ENCODE results near the gene SAXO1. TPM values are rescaled to one million over a fixed set of nuclear protein-coding genes. Genes with fewer than 3 reads are reported as not detected.
A peak's percentile ranks its signal among the peaks of the same experiment; 100 is the strongest.

SAXO1 gene
- total RNA-seq, 1 experiment from 2014 or later, result 0.20 TPM

- no peaks in the 10 kb centered on the region for H3K36me3 ChIP-seq (ENCODE audit: control insufficient read depth, insufficient read depth, low read length)
- no peak overlapping the region for H3K4me3 Mint-ChIP-seq (ENCODE audit: unreplicated experiment)
- BruUV-seq (replicated peaks), result no TSS peak
- H3K4me1 Mint-ChIP-seq (ENCODE audit: low read depth, unreplicated experiment), result no peaks in the 10 kb centered on the region
- H3K4me3 ChIP-seq (ENCODE audit: low read depth, low read length), result no peak overlapping the region
- no peaks in the 10 kb centered on the region for H3K27me3 Mint-ChIP-seq (ENCODE audit: insufficient read depth, unreplicated experiment)
- intact Hi-C loops (cut with micrococcal nuclease; ENCODE audit: unreplicated experiment), result no loop called here
- H3K27me3 ChIP-seq (replicated peaks; ENCODE audit: control insufficient read depth, insufficient read depth, low read length), result no peaks in the 10 kb centered on the region
- ChIA-PET CTCF (no interaction called here), POLR2A (no interaction called here)
- H3K27ac Mint-ChIP-seq (ENCODE audit: unreplicated experiment), result no peak overlapping the region
- H3K4me1 ChIP-seq, result no peaks in the 10 kb centered on the region
- DNase-seq, result no peak
- H3K9me3 ChIP-seq, result no peaks in the 10 kb centered on the region
- no peaks in the 10 kb centered on the region for H3K9me3 Mint-ChIP-seq (ENCODE audit: unreplicated experiment)
- TF ChIP-seq CTCF (IDR thresholded peaks at IDR 0.05; ENCODE audit: insufficient read depth in 1 of 2, low read depth in 1 of 2, low read length in 1 of 2, severe bottlenecking in 1 of 2, unreplicated experiment in 1 of 2), result no peak
- peaks cover 31% of the 10 kb centered on the region for H3K36me3 Mint-ChIP-seq (ENCODE audit: insufficient read depth, unreplicated experiment)
Observed at GRCh38 chr9:19057033-19057432, 24.0 kb upstream of the SAXO1 start.

GRCh38 chr9:19050637-19051591 lies 17.9 kb upstream of the SAXO1 start:
- Mint-ChIP-seq H3K4me3 (ENCODE audit: unreplicated experiment) (peak overlapping the region; percentile 85), H3K27me3 (ENCODE audit: insufficient read depth, unreplicated experiment) (no peaks in the 10 kb centered on the region), H3K4me1 (ENCODE audit: low read depth, unreplicated experiment) (no peaks in the 10 kb centered on the region), H3K36me3 (ENCODE audit: insufficient read depth, unreplicated experiment) (peaks cover 6% of the 10 kb centered on the region), H3K27ac (ENCODE audit: unreplicated experiment) (peak overlapping the region; percentile 93), H3K9me3 (ENCODE audit: unreplicated experiment) (no peaks in the 10 kb centered on the region)
- Histone ChIP-seq H3K4me1 (peaks cover 7% of the 10 kb centered on the region; the same call in 1 of the 2 replicates), H3K9me3 (no peaks in the 10 kb centered on the region), H3K4me3 (ENCODE audit: low read depth, low read length) (peak overlapping the region; percentile 77), H3K36me3 (ENCODE audit: control insufficient read depth, insufficient read depth, low read length) (no peaks in the 10 kb centered on the region), H3K27me3 (replicated peaks; ENCODE audit: control insufficient read depth, insufficient read depth, low read length) (no peaks in the 10 kb centered on the region)
- BruUV-seq (replicated peaks), result no TSS peak
- CTCF ChIA-PET, result interaction anchor here (0.8 kb wide), 1 partner anchor 123 kb away, joined by 5 read pairs; no protein-coding TSS in a partner anchor
- POLR2A ChIA-PET, result no interaction called here
- intact Hi-C loops (cut with micrococcal nuclease; ENCODE audit: unreplicated experiment), result no loop called here
- no peak for TF ChIP-seq CTCF (IDR thresholded peaks at IDR 0.05; ENCODE audit: insufficient read depth in 1 of 2, low read depth in 1 of 2, low read length in 1 of 2, severe bottlenecking in 1 of 2, unreplicated experiment in 1 of 2)
- DNase-seq, result peak in 1 of 2 experiments; percentile 4

- Mint-ChIP-seq H3K27me3 (ENCODE audit: insufficient read depth, unreplicated experiment) (no peaks in the 10 kb centered on the region), H3K9me3 (ENCODE audit: unreplicated experiment) (no peaks in the 10 kb centered on the region), H3K4me1 (ENCODE audit: low read depth, unreplicated experiment) (no peaks in the 10 kb centered on the region), H3K27ac (ENCODE audit: unreplicated experiment) (peak overlapping the region; percentile 93), H3K36me3 (ENCODE audit: insufficient read depth, unreplicated experiment) (peaks cover 6% of the 10 kb centered on the region), H3K4me3 (ENCODE audit: unreplicated experiment) (peak overlapping the region; percentile 85)
- TF ChIP-seq CTCF (IDR thresholded peaks at IDR 0.05; ENCODE audit: insufficient read depth in 1 of 2, low read depth in 1 of 2, low read length in 1 of 2, severe bottlenecking in 1 of 2, unreplicated experiment in 1 of 2), result no peak
- intact Hi-C loops (cut with micrococcal nuclease; ENCODE audit: unreplicated experiment), result loop anchor here (1.0 to 10.0 kb wide), 5 partner anchors 78 to 407 kb away; no protein-coding TSS in a partner anchor
- H3K4me3 ChIP-seq (ENCODE audit: low read depth, low read length), result peak overlapping the region; percentile 77
- no peaks in the 10 kb centered on the region for H3K9me3 ChIP-seq
- BruUV-seq (replicated peaks), result no TSS peak
- DNase-seq, result peak in 1 of 2 experiments; percentile 4
- ChIA-PET POLR2A (interaction anchor here (1.3 kb wide), 1 partner anchor 102 kb away, joined by 5 read pairs; no protein-coding TSS in a partner anchor), CTCF (interaction anchor here (0.8 kb wide), 1 partner anchor 124 kb away, joined by 5 read pairs; no protein-coding TSS in a partner anchor)
- H3K27me3 ChIP-seq (replicated peaks; ENCODE audit: control insufficient read depth, insufficient read depth, low read length), result no peaks in the 10 kb centered on the region
- H3K36me3 ChIP-seq (ENCODE audit: control insufficient read depth, insufficient read depth, low read length), result no peaks in the 10 kb centered on the region
- H3K4me1 ChIP-seq, result peaks cover 7% of the 10 kb centered on the region; the same call in 1 of the 2 replicates
Observed at GRCh38 chr9:19049917-19050636, 17.1 kb upstream of the SAXO1 start.

Data from Caco-2 (cell line).